ENCODE results near the gene NT5E. TPM values are rescaled to one million over a fixed set of nuclear protein-coding genes. Genes with fewer than 3 reads are reported as not detected.

Gene NT5E
- total and polyA plus RNA-seq, 2 experiments from 2014 or later = 0.18 to 1.5 TPM

GRCh38 chr6:85460154-85460920 lies 10.5 kb downstream of the NT5E start:
- Mint-ChIP-seq H3K9me3 (no peaks in the 10 kb centered on the region), H3K36me3 (ENCODE audit: low read depth) (no peaks in the 10 kb centered on the region), H3K27ac (peak overlapping the region; percentile 14), H3K27me3 (ENCODE audit: insufficient read depth, low read depth, poor library complexity) (peaks cover 4% of the 10 kb centered on the region), H3K4me3 (no peak overlapping the region), H3K4me1 (peaks cover 26% of the 10 kb centered on the region)
- Histone ChIP-seq H3F3A (replicated peaks; ENCODE audit: low read depth) (no peaks in the 10 kb centered on the region), H3K36me3 (ENCODE audit: insufficient read depth) (no peaks in the 10 kb centered on the region), H3K27me3 (ENCODE audit: insufficient read depth) (no peaks in the 10 kb centered on the region), H3K4me3 (no peak overlapping the region), H3K4me2 (no peak overlapping the region), H3K9me2 (ENCODE audit: insufficient read depth) (peaks cover 11% of the 10 kb centered on the region), H4K20me1 (replicated peaks; ENCODE audit: insufficient read depth) (no peaks in the 10 kb centered on the region), H2AFZ (peak overlapping the region; percentile 94), H3K27ac (ENCODE audit: low read depth) (no peak overlapping the region), H3K4me1 (ENCODE audit: insufficient read depth) (peaks cover 26% of the 10 kb centered on the region), H3K79me2 (replicated peaks; ENCODE audit: insufficient read depth) (no peaks in the 10 kb centered on the region)
- TF ChIP-seq EZH2phosphoT487 (IDR thresholded peaks at IDR 0.05; ENCODE audit: unreplicated experiment) = no peak
- TF ChIP-seq NANOG (IDR thresholded peaks at IDR 0.05; ENCODE audit: borderline replicate concordance) = no peak
- TF ChIP-seq ZNF331 (CRISPR knock-in tag; IDR thresholded peaks at IDR 0.05; ENCODE audit: low read depth) = no peak
- TF ChIP-seq, protein P1, sequence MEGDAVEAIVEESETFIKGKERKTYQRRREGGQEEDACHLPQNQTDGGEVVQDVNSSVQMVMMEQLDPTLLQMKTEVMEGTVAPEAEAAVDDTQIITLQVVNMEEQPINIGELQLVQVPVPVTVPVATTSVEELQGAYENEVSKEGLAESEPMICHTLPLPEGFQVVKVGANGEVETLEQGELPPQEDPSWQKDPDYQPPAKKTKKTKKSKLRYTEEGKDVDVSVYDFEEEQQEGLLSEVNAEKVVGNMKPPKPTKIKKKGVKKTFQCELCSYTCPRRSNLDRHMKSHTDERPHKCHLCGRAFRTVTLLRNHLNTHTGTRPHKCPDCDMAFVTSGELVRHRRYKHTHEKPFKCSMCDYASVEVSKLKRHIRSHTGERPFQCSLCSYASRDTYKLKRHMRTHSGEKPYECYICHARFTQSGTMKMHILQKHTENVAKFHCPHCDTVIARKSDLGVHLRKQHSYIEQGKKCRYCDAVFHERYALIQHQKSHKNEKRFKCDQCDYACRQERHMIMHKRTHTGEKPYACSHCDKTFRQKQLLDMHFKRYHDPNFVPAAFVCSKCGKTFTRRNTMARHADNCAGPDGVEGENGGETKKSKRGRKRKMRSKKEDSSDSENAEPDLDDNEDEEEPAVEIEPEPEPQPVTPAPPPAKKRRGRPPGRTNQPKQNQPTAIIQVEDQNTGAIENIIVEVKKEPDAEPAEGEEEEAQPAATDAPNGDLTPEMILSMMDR (conservative IDR thresholded peaks at IDR 0.05; ENCODE audit: low read depth in 2 of 2) = 0 out of 4 replicates have a peak, but pooled peaks of 1 of the 2 experiments have one; percentile 14
- ATAC-seq (peak; percentile 42), DNase-seq (ENCODE audit: low spot score) (no peak)

GRCh38 chr6:85460921-85461797 lies 11.3 kb downstream of the NT5E start:
- no peaks in the 10 kb centered on the region for H4K20me1 ChIP-seq (replicated peaks; ENCODE audit: insufficient read depth)
- H3K4me1 ChIP-seq (ENCODE audit: insufficient read depth) = peaks cover 26% of the 10 kb centered on the region
- Mint-ChIP-seq H3K27me3 (ENCODE audit: insufficient read depth, low read depth, poor library complexity) (peaks cover 4% of the 10 kb centered on the region), H3K36me3 (ENCODE audit: low read depth) (no peaks in the 10 kb centered on the region; the same call in 2 of the 3 replicates), H3K9me3 (no peaks in the 10 kb centered on the region), H3K27ac (peak overlapping the region; percentile 14; the same call in 1 of the 2 replicates), H3K4me3 (no peak overlapping the region), H3K4me1 (peaks cover 26% of the 10 kb centered on the region)
- H3K4me3 ChIP-seq = no peak overlapping the region
- ATAC-seq = no peak
- no peak overlapping the region for H3K27ac ChIP-seq (ENCODE audit: low read depth)
- H3K4me2 ChIP-seq = no peak overlapping the region
- no peaks in the 10 kb centered on the region for H3K36me3 ChIP-seq (ENCODE audit: insufficient read depth)
- peaks cover 11% of the 10 kb centered on the region for H3K9me2 ChIP-seq (ENCODE audit: insufficient read depth)
- H3K79me2 ChIP-seq (replicated peaks; ENCODE audit: insufficient read depth) = no peaks in the 10 kb centered on the region
- H2AFZ ChIP-seq = peak overlapping the region; percentile 94
- no peak for DNase-seq (ENCODE audit: low spot score)
- H3F3A ChIP-seq (replicated peaks; ENCODE audit: low read depth) = no peaks in the 10 kb centered on the region
- no peaks in the 10 kb centered on the region for H3K27me3 ChIP-seq (ENCODE audit: insufficient read depth)
- TF ChIP-seq JUNB (IDR thresholded peaks at IDR 0.05; ENCODE audit: unreplicated experiment) (no peak), CREB1 (CRISPR knock-in tag; IDR thresholded peaks at IDR 0.05; ENCODE audit: low read depth) (no peak), ZNF331 (CRISPR knock-in tag; IDR thresholded peaks at IDR 0.05; ENCODE audit: low read depth) (no peak)
- TF ChIP-seq, protein P2, sequence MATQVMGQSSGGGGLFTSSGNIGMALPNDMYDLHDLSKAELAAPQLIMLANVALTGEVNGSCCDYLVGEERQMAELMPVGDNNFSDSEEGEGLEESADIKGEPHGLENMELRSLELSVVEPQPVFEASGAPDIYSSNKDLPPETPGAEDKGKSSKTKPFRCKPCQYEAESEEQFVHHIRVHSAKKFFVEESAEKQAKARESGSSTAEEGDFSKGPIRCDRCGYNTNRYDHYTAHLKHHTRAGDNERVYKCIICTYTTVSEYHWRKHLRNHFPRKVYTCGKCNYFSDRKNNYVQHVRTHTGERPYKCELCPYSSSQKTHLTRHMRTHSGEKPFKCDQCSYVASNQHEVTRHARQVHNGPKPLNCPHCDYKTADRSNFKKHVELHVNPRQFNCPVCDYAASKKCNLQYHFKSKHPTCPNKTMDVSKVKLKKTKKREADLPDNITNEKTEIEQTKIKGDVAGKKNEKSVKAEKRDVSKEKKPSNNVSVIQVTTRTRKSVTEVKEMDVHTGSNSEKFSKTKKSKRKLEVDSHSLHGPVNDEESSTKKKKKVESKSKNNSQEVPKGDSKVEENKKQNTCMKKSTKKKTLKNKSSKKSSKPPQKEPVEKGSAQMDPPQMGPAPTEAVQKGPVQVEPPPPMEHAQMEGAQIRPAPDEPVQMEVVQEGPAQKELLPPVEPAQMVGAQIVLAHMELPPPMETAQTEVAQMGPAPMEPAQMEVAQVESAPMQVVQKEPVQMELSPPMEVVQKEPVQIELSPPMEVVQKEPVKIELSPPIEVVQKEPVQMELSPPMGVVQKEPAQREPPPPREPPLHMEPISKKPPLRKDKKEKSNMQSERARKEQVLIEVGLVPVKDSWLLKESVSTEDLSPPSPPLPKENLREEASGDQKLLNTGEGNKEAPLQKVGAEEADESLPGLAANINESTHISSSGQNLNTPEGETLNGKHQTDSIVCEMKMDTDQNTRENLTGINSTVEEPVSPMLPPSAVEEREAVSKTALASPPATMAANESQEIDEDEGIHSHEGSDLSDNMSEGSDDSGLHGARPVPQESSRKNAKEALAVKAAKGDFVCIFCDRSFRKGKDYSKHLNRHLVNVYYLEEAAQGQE (IDR thresholded peaks at IDR 0.05; ENCODE audit: unreplicated experiment) = no peak
